Fibroblast of skin of right quadriceps (primary cell): Measurements from ENCODE around the gene PPP1CC.
"Not testable (repeated sequence)": the region's sequence is repeated elsewhere in the genome, so short reads cannot be mapped to it uniquely, and the experiment has no call there.

Experiments
- DNase-seq: peaks from one replicate; pipeline ENCODE4 v3.0.0-alpha.2; 2013

PPP1CC gene

GRCh38 chr12:110754101-110754793 is 11.6 kb upstream of the PPP1CC start:
- no peak for DNase-seq

- peak; percentile 31 for DNase-seq
Observed at GRCh38 chr12:110750784-110751461, 8.2 kb upstream of the PPP1CC start.

- no peak for DNase-seq
Observed at GRCh38 chr12:110746550-110746949, 3.9 kb upstream of the PPP1CC start.

GRCh38 chr12:110745542-110746284 is 3.0 kb upstream of the PPP1CC start:
- DNase-seq = peak; percentile 53

- DNase-seq = no peak
Observed at GRCh38 chr12:110744601-110745264, 2.0 kb upstream of the PPP1CC start.

- DNase-seq = peak; percentile 33
Observed at GRCh38 chr12:110744151-110744571, 1.5 kb upstream of the PPP1CC start.

GRCh38 chr12:110743571-110744093 is 941 bp upstream of the PPP1CC start:
- DNase-seq = no peak

- no peak for DNase-seq
Observed at GRCh38 chr12:110742096-110742717, 484 bp downstream of the PPP1CC start.

- peak; percentile 21 for DNase-seq
Observed at GRCh38 chr12:110741341-110742095, 1.2 kb downstream of the PPP1CC start.

- DNase-seq = no peak
Observed at GRCh38 chr12:110739894-110740293, 2.8 kb downstream of the PPP1CC start.

GRCh38 chr12:110739488-110739887 is 3.2 kb downstream of the PPP1CC start:
- DNase-seq = no peak

GRCh38 chr12:110737532-110737931 is 5.2 kb downstream of the PPP1CC start:
- DNase-seq = no peak

- not testable (repeated sequence) for DNase-seq
Observed at GRCh38 chr12:110737016-110737415, 5.7 kb downstream of the PPP1CC start.

- no peak for DNase-seq
Observed at GRCh38 chr12:110733900-110734299, 8.8 kb downstream of the PPP1CC start.

GRCh38 chr12:110733089-110733715 is 9.5 kb downstream of the PPP1CC start:
- DNase-seq = peak; percentile 60

GRCh38 chr12:110732572-110732971 is 10.1 kb downstream of the PPP1CC start:
- no peak for DNase-seq

- no peak for DNase-seq
Observed at GRCh38 chr12:110731479-110731878, 11.2 kb downstream of the PPP1CC start.

GRCh38 chr12:110728628-110729027 is 14.1 kb downstream of the PPP1CC start:
- no peak for DNase-seq

- no peak for DNase-seq
Observed at GRCh38 chr12:110726708-110727369, 15.9 kb downstream of the PPP1CC start.

- DNase-seq = no peak
Observed at GRCh38 chr12:110726028-110726427, 16.7 kb downstream of the PPP1CC start.

GRCh38 chr12:110725267-110725666 is 17.4 kb downstream of the PPP1CC start:
- DNase-seq = no peak
